CD4-positive, alpha-beta T cell treated with Interleukin-6 for 4 hours (primary cell): Measurements from ENCODE around the gene SRRM4.
"Not testable (repeated sequence)": the region's sequence is repeated elsewhere in the genome, so short reads cannot be mapped to it uniquely, and the experiment has no call there.

ENCODE experiments used
- DNase-seq: peaks from one replicate; pipeline ENCODE4 v3.0.0-alpha.2; 2020; ENCODE audit warnings: mixed read lengths

SRRM4 gene

DNA sequence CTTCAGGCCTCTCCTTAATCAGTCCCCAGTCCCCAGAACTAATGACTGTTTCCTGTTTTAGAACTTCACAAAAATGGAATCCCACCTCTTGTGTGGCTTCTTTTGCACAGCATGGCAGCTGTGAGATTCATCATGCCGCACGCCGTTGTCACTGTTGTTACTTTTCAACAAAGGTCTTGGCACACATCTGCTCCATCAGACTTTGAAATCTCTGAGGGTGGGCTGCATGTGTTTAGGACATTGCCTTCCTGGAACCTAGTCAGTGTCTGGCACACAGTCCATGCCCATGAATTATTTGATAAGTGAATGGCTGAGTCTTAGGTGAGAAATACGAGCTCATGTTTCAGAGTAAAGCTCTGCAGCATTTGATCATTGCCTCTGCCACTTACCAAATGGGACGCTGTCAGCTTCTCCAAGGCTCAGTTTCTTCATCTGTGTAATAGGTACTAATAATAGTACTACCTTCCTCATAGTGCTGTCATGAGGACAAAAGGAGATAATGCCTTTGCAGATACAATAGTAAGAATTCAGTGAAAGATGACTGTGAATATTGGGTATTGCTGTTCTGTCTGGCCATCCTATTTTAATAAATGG is 90.4 kb downstream of the SRRM4 start:
- no peak for DNase-seq

GRCh38 chr12:119072440-119072839 is 91.1 kb downstream of the SRRM4 start:
- no peak for DNase-seq

DNA sequence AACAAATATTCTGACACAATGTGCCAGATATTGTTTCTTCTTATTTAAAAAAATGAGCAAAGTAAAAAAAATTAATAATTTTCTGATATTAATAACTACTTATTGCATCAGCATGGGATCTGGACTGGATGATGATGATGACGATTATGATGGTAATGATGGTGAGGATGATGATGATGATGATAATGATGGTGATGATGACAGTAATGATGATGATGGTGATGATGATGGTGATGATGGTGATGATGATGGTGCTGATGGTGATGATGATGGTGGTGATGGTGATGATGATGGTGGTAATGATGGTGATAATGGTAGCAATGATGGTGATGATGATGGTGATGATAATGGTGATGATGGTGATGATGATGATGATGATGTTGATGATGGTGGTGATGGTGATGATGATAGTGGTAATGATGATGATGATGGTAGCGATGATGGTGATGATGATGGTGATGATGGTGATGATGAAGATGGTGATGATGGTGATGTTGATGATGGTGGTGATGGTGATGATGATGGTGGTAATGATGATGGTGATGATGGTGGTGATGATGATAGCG is 94.0 kb downstream of the SRRM4 start:
- no peak for DNase-seq

DNA sequence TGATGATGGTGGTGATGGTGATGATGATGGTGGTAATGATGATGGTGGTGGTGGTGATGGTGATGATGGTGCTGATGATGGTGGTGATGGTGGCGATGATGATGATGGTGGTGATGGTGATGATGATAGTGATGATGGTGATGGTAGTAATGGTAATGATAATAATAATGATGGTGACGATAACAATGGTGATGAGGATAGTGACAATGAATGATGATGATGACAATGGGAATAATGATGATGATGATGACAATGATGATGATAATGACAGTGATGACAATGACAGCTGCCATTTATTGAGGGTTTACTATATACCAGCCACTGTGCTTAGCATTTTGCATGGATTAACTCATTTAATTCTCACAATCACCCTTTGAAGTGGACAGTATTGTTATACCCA is 94.6 kb downstream of the SRRM4 start:
- no peak for DNase-seq

DNA sequence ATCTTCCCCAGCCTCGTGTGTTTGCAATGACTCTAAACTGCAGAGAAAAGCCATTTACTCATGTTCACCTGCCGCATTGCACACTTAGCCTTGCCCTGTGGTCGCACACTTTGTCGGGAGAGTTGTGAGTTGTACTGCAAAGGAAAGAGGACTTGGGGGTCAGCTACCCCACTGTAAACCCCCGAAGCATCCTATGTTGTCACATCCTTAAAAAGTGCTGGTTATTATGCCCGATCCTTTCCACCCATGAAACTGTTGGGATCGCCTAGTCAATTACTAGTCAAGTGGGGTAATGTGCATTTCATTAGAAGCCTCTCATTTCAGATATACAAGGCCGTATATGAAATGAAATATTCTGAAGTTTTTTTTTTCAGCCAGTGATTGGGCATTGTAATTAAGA is 98.2 kb downstream of the SRRM4 start:
- DNase-seq: no peak

- no peak for DNase-seq
These were observed 100.7 kb downstream of the SRRM4 start for GRCh38 chr12:119082016-119082415.

- DNase-seq: no peak
These were observed 101.2 kb downstream of the SRRM4 start for GRCh38 chr12:119082496-119082895.

DNA sequence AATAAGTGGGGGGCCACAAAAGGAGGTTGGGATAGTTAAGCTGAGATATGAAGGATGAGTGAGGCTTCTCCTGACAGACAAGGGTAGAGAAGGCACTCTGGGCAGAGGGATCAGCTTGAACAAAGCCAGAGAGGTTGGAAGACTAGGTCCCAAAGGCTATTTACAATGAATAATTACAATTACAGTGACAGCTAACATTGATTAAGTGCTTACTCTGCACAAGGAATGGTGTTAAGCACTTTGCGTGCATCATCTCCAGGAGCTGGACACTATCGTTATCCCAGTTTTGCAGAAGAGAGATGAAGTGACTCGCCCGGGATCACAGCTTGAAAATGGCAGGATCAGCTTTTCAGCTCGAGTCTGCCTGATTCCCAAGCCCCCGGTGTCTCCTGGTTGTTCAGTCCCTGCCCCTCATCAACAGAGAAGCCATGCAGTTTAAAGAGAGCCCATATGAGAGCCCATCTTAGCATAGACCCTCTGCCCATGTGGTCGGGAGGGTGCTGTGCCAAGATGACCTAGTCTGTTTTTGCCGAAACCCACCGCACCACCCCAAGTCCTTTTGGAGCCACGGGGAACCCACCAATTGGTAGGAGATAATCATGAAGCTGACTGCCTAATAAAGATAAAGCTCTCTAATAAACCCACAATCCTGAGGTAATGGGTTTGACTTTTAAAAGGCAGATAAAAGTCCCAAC is 107.5 kb downstream of the SRRM4 start:
- DNase-seq: no peak

GRCh38 chr12:119089380-119090013 is 108.2 kb downstream of the SRRM4 start:
- DNase-seq: no peak

GRCh38 chr12:119090276-119090675 is 108.9 kb downstream of the SRRM4 start:
- DNase-seq: no peak

GRCh38 chr12:119090865-119091264 is 109.5 kb downstream of the SRRM4 start:
- DNase-seq: no peak

- no peak for DNase-seq
These were observed 115.3 kb downstream of the SRRM4 start for GRCh38 chr12:119096429-119097202.

DNA sequence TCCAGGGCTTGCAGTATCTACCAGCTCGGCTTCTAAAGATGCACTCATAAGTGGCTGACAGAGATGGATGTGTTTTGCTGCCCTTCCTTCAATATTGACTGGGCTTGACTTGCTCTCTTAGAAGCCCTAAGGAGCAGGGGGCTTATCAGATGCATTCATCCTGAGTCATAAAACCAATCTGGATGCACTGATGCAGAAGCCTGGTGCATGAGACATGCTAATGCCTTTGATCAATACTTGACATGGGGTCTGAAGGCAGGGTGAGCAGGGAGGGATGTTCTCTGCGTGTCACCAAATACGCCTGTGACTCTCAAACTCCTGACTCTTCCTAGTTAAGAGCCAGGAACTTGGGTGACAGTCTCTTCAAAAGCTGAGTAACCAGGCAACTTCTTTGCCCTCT is 119.6 kb downstream of the SRRM4 start:
- no peak for DNase-seq

GRCh38 chr12:119102274-119102673 is 120.9 kb downstream of the SRRM4 start:
- no peak for DNase-seq

DNA sequence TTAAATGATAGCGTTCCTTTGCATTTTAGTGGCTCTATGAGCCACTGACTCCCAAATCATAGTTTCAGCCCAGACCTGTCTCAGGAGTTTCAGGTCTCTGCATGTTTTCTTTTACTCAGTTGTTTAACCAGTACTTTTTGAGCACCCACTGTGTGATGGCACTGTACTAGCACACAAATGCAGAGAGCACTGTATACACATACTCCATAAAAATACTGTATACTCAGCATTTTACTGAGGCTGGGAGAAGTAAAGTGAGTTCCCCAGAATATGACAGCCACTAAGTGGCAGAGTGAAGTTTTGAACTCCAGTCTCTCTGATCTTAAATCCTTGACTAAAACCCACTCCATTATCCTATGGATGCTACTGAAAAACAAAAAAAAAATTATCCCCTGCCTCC is 121.4 kb downstream of the SRRM4 start:
- DNase-seq: no peak

GRCh38 chr12:119104969-119105368 is 123.6 kb downstream of the SRRM4 start:
- DNase-seq: not testable (repeated sequence)

DNA sequence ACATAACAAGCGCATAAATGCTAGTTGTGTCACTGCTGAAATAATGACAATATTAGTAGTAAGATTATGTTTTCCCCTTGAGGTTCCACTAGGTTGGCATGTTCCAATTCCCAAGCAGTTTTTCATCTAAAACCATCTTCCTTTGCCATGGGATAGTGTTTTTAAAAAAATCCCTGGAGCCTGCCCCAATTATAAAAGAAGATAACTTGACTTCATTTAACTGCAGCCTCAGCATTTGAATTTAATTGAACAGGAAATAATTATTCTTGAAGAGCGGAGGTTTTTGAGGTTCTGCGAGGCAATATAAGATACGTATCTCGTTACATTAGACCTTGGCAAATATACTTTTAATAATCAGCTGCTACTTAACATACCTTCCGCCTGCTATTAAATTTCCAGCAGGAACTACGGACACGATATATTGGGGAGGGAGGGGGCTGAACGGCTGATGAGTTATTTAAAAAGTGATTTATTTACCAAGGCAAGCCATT is 132.2 kb downstream of the SRRM4 start:
- DNase-seq: no peak

DNA sequence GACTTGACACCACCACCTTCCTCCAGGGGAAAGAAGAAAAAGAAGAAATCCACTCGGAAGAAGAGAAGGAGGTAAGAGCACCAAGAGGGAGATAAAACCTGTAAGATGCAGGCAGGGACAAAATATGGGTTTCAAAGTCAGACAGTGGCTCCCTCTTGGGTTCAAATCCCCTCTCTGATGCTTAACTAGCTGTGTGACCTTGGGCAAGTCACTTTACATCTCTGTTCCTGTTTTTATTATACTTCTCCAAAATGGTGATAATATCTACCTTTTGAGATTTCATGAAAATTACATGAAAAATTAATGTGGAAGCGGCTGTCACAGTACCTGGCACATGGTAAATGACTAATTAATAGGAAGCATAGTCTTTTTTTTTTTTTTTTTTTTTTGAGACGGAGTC is 133.0 kb downstream of the SRRM4 start:
- no peak for DNase-seq

- peak; percentile 9 for DNase-seq
These were observed 134.1 kb downstream of the SRRM4 start for GRCh38 chr12:119115296-119115905.

DNA sequence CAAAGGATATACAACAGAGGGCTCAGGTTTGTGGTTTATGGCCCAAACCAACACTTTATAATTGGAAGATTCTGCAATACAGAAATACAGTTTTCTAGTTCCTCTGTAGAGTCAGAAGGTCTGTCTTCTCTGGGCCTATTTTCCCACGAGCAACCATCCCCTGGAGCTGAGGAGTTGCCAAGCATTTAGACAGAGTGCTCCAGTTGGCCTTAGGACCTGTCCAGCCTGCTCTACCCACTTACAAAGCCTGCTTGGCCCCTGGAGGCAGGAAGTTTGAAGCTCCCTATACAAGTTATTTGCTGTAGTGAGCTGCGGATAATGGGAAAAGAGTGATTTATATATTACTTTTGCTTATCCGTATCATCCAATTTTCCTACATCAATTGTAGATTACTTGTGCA is 136.6 kb downstream of the SRRM4 start:
- DNase-seq: no peak

GRCh38 chr12:119118625-119119024 is 137.3 kb downstream of the SRRM4 start:
- no peak for DNase-seq

DNA sequence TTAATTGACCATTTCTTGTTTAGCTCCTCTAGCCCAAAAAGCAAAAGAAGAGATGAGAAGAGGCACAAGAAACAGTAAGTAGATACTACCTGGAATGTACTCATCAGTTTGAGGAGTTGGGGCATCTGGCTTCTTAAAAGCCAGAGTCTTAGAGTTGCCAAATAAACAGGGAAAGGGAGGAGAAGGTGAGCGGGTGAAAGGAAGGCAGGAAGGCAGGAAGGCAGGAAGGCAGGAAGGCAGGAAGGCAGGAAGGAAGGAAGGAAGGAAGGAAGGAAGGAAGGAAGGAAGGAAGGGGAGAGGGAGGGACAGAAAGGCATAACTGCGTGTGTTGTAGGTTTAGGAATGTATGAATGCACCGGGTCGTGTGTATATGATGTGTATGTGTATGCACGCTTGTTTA is 140.7 kb downstream of the SRRM4 start:
- DNase-seq: no peak

DNA sequence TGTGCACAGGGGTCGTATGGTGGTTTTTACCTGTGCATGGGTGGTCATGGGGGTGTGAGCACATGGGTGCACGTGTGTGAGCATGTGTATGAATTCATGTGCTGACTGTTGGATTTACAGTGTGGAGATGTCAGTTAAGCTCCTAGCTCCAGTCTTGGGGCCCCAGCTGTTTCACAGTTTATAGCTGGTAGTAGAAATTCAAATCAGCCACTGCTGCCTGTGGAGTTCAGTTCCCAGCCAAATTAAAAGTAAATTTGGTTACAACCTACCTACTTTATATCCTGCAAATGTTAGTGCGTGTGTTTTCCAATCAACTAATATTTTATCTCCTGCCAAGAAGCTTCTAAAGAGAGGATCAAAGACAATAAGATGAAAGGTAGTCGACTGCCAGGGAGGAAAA is 141.4 kb downstream of the SRRM4 start:
- DNase-seq: no peak
